Peyer's patch (tissue), 4 donors: ENCODE data around the gene CHRNG. TPM values are rescaled to one million over a fixed set of nuclear protein-coding genes. Genes with fewer than 3 reads are reported as not detected.

Experiments used
- DNase-seq, 3 donors: peaks; one replicate each; pipeline ENCODE4 v3.0.0-alpha.2; 2017 to 2019
- H3K27ac ChIP-seq, 4 donors: fragments of 200-600 bp; sonication (generic); one replicate each; pipeline ENCODE4 v1.5.1; 2016 to 2019
- H3K27me3 ChIP-seq, 2 donors: fragments of 200-600 bp; sonication (generic); one replicate each; pipeline ENCODE4 v1.5.1; 2019
- H3K36me3 ChIP-seq, 3 donors: fragments of 200-600 bp; sonication (generic); one replicate each; pipeline ENCODE4 v1.5.1; 2016 to 2019
- H3K4me1 ChIP-seq, 4 donors: fragments of 200-600 bp; sonication (generic); one replicate each; pipeline ENCODE4 v1.5.1; 2016 to 2019
- H3K4me3 ChIP-seq, 4 donors: fragments of 200-600 bp; sonication (generic); 1 replicate in 3 of 4; 2 replicates in 1 of 4; pipeline ENCODE4 v1.5.1; 2016 to 2019; ENCODE audit warnings: mild to moderate bottlenecking in 1 of 4
- H3K9me3 ChIP-seq, 4 donors: fragments of 200-600 bp; sonication (generic); one replicate each; pipeline ENCODE4 v1.5.1; 2016 to 2019; ENCODE audit warnings: mild to moderate bottlenecking in 1 of 4
- POLR2A ChIP-seq, 2 donors: fragments of 450-650 bp; IDR thresholded peaks; one replicate each; pipeline ENCODE4 v1.5.1; 2017; ENCODE audit warnings: antibody characterized with exemption in 2 of 2, mild to moderate bottlenecking in 2 of 2, moderate library complexity in 2 of 2
- total RNA-seq, 4 donors: library from RNA; depleted of rRNA; stranded (reverse); fragments of >200 nt; gene quantifications; one replicate each; pipeline ENCODE4 v1.1.0, GENCODE V29; 2016
- TF ChIP-seq, protein P1 (sequence below), 6 experiments: fragments of 450-650 bp in 4 of 6; fragments of 200-600 bp in 2 of 6; sonication (generic) in 1 of 6; IDR thresholded peaks; one replicate each; pipeline ENCODE4 v1.5.1; 2017 to 2019; ENCODE audit warnings: antibody characterized with exemption in 6 of 6, mild to moderate bottlenecking in 3 of 6, moderate library complexity in 1 of 6

Gene CHRNG
- total RNA-seq, 4 donors from 2014 or later: not detected

DNA sequence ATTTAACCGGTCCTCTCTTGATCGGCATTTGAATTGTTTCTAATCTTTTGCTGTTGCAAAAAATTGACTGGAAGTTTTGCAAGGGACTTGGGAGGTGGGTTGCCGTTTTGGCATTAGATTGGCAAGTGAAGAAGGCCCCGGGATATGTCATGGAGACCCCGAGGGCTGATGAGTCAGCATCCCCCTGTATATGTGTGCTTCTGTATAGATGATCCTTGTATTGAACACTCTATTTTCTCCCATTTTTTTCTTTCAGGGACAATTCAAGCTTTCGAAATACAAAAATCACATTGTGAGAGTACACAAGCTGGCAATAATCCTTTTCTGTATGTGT is 41.1 kb downstream of the CHRNG start:
- H3K4me3 ChIP-seq: no peak overlapping the region
- H3K36me3 ChIP-seq: peaks cover 0 to 21% (median 0%) of the 10 kb centered on the region in 3 donors
- TF ChIP-seq, protein P1, sequence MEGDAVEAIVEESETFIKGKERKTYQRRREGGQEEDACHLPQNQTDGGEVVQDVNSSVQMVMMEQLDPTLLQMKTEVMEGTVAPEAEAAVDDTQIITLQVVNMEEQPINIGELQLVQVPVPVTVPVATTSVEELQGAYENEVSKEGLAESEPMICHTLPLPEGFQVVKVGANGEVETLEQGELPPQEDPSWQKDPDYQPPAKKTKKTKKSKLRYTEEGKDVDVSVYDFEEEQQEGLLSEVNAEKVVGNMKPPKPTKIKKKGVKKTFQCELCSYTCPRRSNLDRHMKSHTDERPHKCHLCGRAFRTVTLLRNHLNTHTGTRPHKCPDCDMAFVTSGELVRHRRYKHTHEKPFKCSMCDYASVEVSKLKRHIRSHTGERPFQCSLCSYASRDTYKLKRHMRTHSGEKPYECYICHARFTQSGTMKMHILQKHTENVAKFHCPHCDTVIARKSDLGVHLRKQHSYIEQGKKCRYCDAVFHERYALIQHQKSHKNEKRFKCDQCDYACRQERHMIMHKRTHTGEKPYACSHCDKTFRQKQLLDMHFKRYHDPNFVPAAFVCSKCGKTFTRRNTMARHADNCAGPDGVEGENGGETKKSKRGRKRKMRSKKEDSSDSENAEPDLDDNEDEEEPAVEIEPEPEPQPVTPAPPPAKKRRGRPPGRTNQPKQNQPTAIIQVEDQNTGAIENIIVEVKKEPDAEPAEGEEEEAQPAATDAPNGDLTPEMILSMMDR (IDR thresholded peaks at IDR 0.05): no peak
- H3K4me1 ChIP-seq: no peaks in the 10 kb centered on the region
- H3K27ac ChIP-seq: no peak overlapping the region
- H3K9me3 ChIP-seq: no peaks in the 10 kb centered on the region
- no peaks in the 10 kb centered on the region for H3K27me3 ChIP-seq
- DNase-seq: no peak

DNA sequence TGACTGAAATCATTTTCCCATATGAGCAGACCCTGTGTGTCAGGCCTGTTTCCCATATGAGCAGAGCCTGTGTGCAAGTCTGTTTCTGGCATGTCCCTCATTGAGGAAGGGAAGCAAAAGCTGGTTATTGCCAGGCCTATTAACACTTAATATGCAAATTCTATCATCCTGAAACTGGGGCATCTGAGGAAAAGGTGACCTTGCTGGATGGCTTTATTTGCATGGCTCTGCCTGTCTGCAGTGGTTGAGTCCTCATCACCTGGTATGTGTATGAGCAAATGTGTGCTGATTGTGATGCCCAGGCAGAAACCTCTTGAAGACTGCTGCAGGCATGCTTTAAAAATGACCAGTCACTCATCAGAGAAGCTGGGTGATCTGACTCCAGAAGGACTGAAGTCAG is 42.2 kb downstream of the CHRNG start:
- no peaks in the 10 kb centered on the region for H3K9me3 ChIP-seq
- DNase-seq: no peak
- no peaks in the 10 kb centered on the region for H3K4me1 ChIP-seq
- TF ChIP-seq, protein P1 (IDR thresholded peaks at IDR 0.05): no peak
- TF ChIP-seq POLR2A (IDR thresholded peaks at IDR 0.05): no peak
- no peaks in the 10 kb centered on the region for H3K27me3 ChIP-seq
- no peak overlapping the region for H3K27ac ChIP-seq
- H3K36me3 ChIP-seq: peaks cover 0 to 21% (median 0%) of the 10 kb centered on the region in 3 donors
- no peak overlapping the region for H3K4me3 ChIP-seq

DNA sequence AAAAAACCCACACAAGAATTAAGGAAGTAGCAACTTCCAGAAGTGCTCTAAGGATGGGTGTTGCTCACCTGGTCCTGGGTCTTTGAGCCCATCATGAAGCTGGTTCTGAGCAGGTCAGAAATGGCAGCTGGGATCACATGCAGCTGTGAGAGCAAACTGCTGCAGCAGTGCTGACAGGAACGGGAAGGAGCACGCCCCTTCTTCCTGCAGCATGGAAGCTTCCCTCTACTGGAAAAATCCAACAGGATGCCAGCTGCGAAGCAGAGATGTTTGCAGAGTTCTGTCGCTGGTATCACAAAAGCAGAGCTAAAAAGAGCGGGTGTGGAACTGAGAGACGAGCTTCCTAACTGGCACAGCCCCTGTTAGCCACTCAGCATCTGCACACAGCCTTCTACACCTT is 44.7 kb downstream of the CHRNG start:
- Histone ChIP-seq H3K4me3 (no peak overlapping the region), H3K27ac (no peak overlapping the region), H3K36me3 (peaks cover 0 to 21% (median 0%) of the 10 kb centered on the region in 3 donors), H3K4me1 (no peaks in the 10 kb centered on the region), H3K9me3 (no peaks in the 10 kb centered on the region), H3K27me3 (no peaks in the 10 kb centered on the region)
- TF ChIP-seq, protein P1 (IDR thresholded peaks at IDR 0.05): no peak
- no peak for TF ChIP-seq POLR2A (IDR thresholded peaks at IDR 0.05)
- DNase-seq: no peak

DNA sequence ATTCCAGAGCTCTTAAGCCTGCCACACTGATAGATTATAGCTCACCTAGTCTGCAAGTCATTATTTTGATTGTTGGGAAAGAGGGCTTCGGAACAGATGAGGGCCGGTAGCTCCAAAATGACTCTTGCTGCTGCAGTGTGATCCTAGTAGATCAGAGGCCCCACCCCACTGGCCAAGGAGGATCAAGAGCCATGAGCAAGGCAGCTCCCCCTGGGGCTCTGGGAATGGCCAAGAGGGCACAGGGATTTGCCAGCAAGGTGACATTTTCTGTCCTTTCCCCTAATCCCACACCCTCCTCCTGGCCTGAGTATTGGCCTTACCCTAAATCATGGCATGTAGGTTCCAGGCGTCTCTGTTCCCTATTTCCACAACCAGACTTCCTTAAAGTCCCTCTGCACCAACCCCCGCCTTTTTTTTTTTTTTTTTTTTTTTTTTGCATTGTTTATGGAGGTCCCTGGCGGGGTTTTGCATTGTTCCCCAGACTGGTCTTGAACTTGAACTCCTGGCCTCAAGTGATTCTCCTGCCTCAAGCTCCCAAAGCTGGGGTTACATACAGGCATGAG is 47.5 kb downstream of the CHRNG start:
- Histone ChIP-seq H3K27ac (no peak overlapping the region), H3K9me3 (no peaks in the 10 kb centered on the region), H3K4me1 (no peaks in the 10 kb centered on the region), H3K4me3 (no peak overlapping the region), H3K36me3 (peaks cover 0 to 8% (median 0%) of the 10 kb centered on the region in 3 donors), H3K27me3 (no peaks in the 10 kb centered on the region)
- no peak for DNase-seq
- TF ChIP-seq, protein P1 (IDR thresholded peaks at IDR 0.05): no peak
- TF ChIP-seq POLR2A (IDR thresholded peaks at IDR 0.05): no peak

DNA sequence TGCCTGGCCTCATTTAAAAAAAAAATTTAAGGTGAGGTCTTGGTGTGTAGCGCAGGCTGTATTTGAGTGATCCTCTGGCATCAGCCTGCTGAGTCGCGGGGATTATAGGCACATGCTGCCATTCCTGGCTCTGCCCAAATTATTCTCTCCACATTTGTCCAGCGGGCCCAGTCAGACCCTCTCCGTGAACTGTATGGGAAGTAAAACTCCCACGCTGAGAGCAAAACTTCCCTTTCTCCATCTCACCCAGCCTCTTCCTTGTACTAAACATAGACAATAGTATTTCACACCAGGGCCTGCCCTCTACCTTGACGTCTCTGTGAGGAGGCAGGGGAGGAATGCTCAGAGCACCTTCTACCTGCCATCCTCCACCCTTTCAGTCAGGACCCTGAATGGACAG is 48.0 kb downstream of the CHRNG start:
- no peaks in the 10 kb centered on the region for H3K9me3 ChIP-seq
- H3K4me3 ChIP-seq: no peak overlapping the region
- H3K36me3 ChIP-seq: peaks cover 0 to 4% (median 0%) of the 10 kb centered on the region in 3 donors
- no peak overlapping the region for H3K27ac ChIP-seq
- H3K4me1 ChIP-seq: peaks cover 0 to 3% (median 0%) of the 10 kb centered on the region in 4 donors
- DNase-seq: no peak
- no peaks in the 10 kb centered on the region for H3K27me3 ChIP-seq
- TF ChIP-seq POLR2A (IDR thresholded peaks at IDR 0.05): no peak
- TF ChIP-seq, protein P1 (IDR thresholded peaks at IDR 0.05): no peak

DNA sequence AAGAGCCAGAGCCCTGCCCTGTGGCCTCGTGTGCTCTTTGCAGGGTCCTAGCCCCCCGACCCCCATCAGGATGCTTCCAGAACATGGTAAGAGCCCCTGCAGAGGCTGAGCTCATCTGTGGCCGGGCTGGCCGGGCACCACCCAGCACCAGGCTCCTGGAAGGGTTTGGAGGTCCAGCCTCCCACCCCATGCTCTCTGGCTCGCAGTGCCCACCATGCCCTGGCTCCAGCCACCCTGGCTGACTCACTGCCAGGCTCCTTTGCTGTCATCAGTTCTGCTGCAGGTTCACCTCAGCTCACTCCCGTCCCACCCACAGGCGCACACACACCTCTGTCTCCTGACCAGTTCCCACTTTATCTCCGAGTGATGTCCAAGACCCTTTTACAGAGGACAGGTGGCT is 48.5 kb downstream of the CHRNG start:
- no peaks in the 10 kb centered on the region for H3K9me3 ChIP-seq
- H3K4me1 ChIP-seq: peaks cover 0 to 7% (median 0%) of the 10 kb centered on the region in 4 donors
- H3K4me3 ChIP-seq: no peak overlapping the region
- TF ChIP-seq POLR2A (IDR thresholded peaks at IDR 0.05): no peak
- TF ChIP-seq, protein P1 (IDR thresholded peaks at IDR 0.05): no peak
- H3K27me3 ChIP-seq: no peaks in the 10 kb centered on the region
- H3K36me3 ChIP-seq: no peaks in the 10 kb centered on the region
- no peak overlapping the region for H3K27ac ChIP-seq
- DNase-seq: no peak
